K562 (cell line): Measurements from ENCODE around the gene C1orf21.

ENCODE experiments used
- HCFC1 ChIP-seq: IDR thresholded peaks from 2 replicates; pipeline ENCODE4 v1.6.1; 2012; ENCODE audit warnings: low read depth, low read length, improper control_type of control experiment
- HINFP ChIP-seq: fragments of 450-650 bp; conservative IDR thresholded peaks from 2 replicates; pipeline ENCODE4 v1.6.1; 2016; ENCODE audit warnings: missing genetic modification characterization, low read depth, mild to moderate bottlenecking, control low read depth, missing compliant biosample characterization
- MEF2A ChIP-seq: IDR thresholded peaks from 2 replicates; pipeline ENCODE4 v1.6.1; 2011; ENCODE audit warnings: low read depth, mild to moderate bottlenecking, low read length, moderate library complexity; ENCODE audit not compliant: control insufficient read depth
- MITF ChIP-seq: IDR thresholded peaks from 2 replicates; pipeline ENCODE4 v1.6.1; 2014; ENCODE audit warnings: antibody characterized with exemption
- NFXL1 ChIP-seq: fragments of 450-650 bp; formaldehyde crosslinking; IDR thresholded peaks from 2 replicates; pipeline ENCODE4 v1.4.0; 2021; ENCODE audit warnings: mild to moderate bottlenecking
- PHF20 ChIP-seq: fragments of 450-650 bp; IDR thresholded peaks from 2 replicates; pipeline ENCODE4 v1.6.1; 2018; ENCODE audit not compliant: partially characterized antibody
- TCF7 ChIP-seq: sonication (generic); IDR thresholded peaks from 2 replicates; pipeline ENCODE4 v1.6.1; 2016; ENCODE audit warnings: antibody characterized with exemption, borderline replicate concordance
- TEAD4 ChIP-seq, 2 experiments: sonication (generic) in 1 of 2; formaldehyde crosslinking in 1 of 2; IDR thresholded peaks; 2 replicates each; pipeline versions ENCODE4 v1.6.1 to v1.8.0; 2012 to 2022; ENCODE audit warnings: borderline replicate concordance in 1 of 2, inconsistent platforms in 1 of 2, low read length in 1 of 2, mild to moderate bottlenecking in 1 of 2, missing genetic modification reagents in 1 of 2
- XRCC4 ChIP-seq: IDR thresholded peaks from one replicate; pipeline ENCODE4 v1.6.1; 2011; ENCODE audit not compliant: insufficient read depth, insufficient read length; ENCODE audit errors: extremely low read depth
- ZNF175 ChIP-seq: fragments of 200-800 bp; sonication (Bioruptor generic); IDR thresholded peaks from 2 replicates; pipeline ENCODE4 v1.6.1; 2016; ENCODE audit warnings: low read depth, mild to moderate bottlenecking, missing genetic modification characterization, missing compliant biosample characterization
- TF ChIP-seq, protein P1 (sequence below): sonication (generic); IDR thresholded peaks from 2 replicates; pipeline ENCODE4 v1.6.1; 2016

- TF ChIP-seq MITF (no peak), TCF7 (no peak), HCFC1 (no peak), TEAD4 (IDR thresholded peaks at IDR 0.05; ENCODE audit: low read length) (no peak), TEAD4 (CRISPR knock-in tag; IDR thresholded peaks at IDR 0.05; ENCODE audit: borderline replicate concordance) (no peak), NFXL1 (CRISPR knock-in tag) (no peak), PHF20 (no peak), MEF2A (no peak), XRCC4 (no peak), ZNF175 (CRISPR knock-in tag) (no peak), HINFP (tag) (no peak)
- TF ChIP-seq, protein P1, sequence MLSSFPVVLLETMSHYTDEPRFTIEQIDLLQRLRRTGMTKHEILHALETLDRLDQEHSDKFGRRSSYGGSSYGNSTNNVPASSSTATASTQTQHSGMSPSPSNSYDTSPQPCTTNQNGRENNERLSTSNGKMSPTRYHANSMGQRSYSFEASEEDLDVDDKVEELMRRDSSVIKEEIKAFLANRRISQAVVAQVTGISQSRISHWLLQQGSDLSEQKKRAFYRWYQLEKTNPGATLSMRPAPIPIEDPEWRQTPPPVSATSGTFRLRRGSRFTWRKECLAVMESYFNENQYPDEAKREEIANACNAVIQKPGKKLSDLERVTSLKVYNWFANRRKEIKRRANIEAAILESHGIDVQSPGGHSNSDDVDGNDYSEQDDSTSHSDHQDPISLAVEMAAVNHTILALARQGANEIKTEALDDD = no peak
Observed at GRCh38 chr1:184438363-184438762, 51.5 kb downstream of the C1orf21 start.
